ENCODE results near the gene SLCO4A1.

SLCO4A1 gene, protein sequence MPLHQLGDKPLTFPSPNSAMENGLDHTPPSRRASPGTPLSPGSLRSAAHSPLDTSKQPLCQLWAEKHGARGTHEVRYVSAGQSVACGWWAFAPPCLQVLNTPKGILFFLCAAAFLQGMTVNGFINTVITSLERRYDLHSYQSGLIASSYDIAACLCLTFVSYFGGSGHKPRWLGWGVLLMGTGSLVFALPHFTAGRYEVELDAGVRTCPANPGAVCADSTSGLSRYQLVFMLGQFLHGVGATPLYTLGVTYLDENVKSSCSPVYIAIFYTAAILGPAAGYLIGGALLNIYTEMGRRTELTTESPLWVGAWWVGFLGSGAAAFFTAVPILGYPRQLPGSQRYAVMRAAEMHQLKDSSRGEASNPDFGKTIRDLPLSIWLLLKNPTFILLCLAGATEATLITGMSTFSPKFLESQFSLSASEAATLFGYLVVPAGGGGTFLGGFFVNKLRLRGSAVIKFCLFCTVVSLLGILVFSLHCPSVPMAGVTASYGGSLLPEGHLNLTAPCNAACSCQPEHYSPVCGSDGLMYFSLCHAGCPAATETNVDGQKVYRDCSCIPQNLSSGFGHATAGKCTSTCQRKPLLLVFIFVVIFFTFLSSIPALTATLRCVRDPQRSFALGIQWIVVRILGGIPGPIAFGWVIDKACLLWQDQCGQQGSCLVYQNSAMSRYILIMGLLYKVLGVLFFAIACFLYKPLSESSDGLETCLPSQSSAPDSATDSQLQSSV

DNA sequence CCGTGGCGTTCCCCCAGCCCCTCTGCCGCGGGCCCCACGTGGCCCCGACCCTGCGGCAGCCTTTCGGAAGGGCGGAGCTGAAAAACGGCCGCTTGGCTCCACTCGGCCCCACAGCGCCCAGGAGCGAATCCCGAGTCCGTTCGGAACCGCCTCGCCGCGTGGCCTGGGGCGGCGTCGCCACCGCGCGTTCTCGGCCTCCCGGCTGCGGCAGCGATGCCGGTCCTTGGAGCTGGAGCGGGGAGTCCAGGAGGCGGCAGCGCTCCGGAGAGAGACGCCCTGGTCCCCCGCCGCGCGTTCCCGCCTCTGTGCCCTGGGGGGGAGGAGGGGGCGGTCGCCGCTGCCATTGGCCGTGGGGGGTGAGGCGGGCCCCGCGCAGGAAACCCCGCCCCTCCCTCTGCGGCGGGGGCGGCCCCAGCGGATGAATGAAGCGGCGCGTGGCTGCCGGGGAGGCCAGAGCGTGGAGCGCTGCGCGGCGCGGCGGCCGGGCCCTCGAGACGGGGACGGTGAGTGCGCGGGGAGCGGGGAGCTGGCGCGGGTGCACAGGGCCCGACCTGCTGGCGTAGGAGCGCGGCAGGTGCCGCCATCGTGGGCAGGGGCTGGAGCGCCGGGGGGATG is at the start of gene SLCO4A1:
TSS of gene SLCO4A1 (plus strand) at position 453 of the 615 bp plus-strand sequence. CDS start 13,952 bp downstream, outside the sequence.
- DNase-seq: peak; percentile 91

DNA sequence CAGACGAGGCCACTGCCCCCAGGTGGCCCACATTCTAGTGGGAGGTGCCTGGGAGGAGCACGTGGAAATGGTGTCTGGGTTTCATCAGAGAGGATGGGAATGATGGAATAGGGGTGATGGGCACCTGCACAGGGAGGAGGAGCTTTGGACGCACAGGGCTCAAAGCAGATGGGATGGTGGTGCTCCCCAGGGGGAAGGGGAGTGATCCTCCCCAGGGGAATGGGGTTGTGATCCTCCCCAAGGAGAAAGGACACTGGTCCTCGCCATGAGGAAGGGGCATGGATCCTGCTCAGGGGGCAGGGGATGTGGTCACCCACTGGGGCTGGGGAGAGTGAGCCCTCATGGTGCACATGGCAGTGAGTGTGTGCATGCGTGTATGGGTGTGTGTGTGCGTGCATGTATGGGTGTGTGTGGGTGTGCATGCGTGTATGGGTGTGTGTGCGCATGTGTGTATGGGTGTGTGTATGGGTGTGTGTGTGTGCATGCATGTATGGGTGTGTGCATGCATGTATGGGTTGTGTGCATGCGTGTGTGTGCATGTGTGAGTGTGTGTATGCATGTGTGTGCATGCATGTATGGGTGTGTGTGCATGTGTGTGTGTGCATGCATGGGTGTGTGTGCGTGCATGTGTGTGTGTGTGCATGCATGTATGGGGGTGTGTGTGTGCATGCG is 49.7 kb upstream of the SLCO4A1 start:
- DNase-seq: no peak

DNA sequence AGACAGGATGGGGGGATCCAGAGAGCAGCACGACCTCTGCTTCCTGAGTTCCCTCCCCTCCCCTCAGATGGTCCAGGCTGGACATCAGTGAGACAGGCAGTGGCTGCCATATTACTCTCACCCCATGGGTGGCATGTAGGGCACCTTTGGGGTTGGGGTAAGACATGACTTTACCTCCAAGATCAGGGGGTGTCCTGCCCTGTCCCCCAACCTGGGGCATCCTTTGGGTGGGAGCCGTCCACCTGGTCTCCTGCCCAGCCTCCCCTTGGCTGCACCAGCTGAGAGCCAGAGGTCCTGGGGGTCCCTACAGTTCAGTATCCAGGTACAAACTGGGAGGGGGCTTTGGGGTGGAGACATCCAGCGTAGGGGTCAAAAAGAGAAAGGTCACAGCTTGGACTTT is 48.7 kb upstream of the SLCO4A1 start:
- no peak for DNase-seq

DNA sequence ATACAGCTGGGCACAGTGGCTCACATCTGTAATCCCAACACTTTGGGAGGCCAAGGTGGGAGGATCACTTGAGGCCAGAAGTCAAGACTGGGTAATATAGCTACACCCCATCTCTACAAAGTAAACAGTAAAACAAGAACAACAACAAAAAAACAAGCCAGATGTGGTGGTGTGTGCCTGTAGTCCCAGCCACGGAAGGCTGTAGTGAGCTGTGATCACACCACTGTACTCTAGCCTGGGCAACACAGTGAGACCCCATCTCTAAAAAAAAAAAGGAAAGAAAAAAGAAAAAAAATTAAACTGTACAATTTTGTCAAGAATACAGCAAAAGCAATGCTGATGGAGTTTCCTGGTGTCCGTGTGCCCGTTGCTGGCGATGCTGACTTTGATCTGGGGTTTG is 47.2 kb upstream of the SLCO4A1 start:
- no peak for DNase-seq

DNA sequence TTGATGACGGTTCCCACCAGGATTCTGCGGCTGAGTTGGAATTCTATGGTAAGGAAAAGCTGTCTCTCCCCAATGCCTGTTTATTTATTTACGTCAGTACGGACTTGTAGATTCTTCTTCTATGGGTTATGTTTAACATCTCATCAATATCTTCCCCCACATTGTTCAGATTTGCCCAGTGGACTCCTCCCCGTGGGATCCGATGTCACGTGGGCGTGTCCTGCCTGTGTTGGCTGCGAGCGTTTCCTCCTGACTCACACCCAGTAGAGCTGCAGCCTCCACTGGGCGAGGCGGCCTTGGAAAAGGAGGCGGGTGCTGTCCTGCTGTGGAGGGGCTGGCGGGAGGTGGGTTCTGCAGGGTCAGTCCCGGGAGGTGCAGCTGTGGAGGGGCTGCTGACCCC is 46.8 kb upstream of the SLCO4A1 start:
- no peak for DNase-seq

DNA sequence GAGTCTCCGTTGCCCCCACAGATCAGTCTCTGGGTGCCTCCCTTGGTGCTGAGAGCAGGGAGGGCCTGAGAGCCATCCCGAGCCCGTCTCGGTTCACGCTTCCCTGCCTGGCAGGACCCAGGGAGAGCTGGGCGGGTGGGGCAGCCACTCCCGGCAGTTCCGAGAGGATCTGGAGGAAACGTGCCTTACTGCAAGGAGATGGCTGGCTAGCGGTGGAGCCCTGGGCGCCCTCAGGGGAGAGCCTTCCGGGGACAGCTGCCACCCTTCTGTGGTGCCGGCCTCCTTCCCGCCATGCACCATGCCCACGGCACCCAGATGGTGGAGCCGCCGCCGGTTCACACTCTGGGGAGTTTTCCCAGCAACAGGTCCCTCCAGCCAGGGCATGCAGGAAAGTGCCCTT is 45.8 kb upstream of the SLCO4A1 start:
- no peak for DNase-seq

DNA sequence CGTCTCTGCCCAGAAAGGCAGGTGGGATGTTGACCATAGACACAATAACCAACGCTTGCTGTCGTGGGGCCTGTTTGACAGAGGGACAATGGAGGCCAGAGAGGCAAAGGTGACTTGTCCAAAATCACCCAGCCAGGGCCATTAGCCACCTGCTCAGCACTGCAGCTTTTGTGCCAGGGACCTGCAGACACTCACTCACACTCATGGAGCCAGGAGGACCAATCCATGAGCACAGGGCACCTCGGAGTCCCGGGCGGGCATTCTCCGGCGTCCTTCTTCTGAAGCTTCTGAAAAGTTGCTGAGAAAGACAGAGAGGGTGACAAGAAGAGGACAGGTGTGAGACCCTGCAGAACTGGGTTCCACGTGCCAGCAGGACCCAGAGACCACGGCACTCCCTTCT is 45.4 kb upstream of the SLCO4A1 start:
- DNase-seq: no peak

DNA sequence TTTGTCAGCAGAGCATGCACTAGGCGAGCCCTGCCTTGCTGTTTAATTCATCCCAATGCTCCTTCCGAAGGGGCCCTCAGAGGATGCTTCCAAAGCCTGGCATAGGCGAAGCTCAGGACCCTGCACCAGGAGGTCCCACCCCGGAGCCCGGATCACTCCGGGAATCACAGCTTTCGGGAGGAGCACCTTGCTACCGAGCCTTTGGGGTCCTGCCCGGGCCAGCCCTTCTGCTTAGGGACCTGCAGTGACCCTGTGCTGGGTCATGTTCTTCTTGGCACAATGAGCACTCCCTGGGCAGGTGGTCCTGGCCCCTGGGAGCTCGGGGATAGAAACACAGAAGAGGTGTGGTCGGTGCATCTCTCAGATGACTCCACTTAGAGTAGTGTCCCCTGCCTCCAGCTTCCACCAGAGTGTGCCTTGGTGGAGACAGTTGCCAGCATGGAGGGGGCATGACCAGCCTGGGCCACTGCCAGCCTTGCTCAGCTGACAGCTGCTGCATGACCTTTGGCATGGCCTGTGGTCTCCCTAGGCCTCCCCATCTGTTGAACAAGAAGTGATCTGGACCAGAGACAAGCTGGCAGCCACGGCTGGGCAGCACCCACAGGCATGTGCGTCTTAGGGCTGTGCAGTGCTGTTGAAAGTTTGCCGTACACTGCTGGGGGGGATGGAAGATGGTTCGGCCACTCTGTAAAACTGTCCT is 44.7 kb upstream of the SLCO4A1 start:
- no peak for DNase-seq

DNA sequence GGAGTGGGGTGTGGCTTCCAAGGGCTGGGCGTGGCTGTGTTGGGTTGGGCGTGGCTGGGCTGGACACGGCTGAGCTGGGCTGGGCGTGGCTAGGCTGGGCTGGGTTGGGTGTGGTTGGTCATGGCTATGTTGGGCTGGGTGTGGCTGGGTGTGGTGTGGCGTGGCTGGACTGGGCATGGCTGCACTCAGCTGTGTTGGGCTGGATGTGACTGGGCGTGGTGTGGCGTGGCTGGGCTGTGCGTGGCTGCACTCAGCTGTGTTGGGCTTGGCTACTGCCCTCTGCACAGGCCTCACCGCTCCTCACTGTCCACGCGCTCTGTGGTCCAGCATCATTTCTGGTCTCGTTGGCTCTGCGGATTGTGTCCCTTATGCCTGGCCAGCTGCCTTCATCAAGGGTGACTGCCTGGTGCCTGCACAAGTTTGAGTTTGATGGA is 43.5 kb upstream of the SLCO4A1 start:
- DNase-seq: no peak

DNA sequence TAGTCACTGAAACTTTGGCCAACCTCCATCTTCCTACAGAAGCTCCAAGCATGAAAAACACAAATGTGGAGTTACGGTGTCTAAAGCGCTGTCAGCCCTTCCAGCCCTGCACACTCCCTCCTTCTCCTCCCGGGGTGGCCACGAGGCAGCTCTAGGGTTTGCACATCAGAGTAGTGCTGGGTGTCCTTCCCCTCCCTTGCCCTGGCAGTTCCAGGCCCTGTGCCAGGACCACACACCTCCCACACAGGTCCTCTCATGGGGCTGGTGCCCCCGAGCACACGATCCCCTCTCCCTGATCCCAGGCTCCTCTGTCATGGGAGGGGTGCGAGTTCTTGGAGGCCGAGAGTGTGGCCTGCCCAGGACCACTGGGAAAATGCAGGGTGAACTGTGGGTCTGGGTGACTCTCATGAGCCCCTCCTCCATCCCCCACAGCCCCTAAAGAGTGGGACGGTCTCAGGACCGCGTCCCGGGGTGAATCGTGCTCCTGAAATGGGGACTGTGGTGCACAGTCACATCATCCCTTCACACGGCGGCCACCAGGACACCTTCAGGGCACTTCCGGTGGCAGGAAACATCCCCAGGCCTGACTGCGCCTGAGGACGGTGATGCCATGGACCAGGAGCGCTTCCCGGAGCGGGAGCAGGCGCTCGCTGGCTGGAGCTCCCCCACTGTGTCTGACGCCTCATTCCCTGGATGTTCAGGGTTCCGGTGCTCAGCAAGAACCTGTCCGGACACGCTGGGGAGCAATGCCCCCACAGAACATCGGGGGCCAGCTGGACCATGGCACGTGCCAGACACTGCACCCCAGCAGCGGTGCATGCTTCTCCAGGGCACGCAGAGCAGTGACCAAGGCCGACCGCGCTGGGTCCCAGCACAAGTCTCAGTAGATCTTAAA is 42.8 kb upstream of the SLCO4A1 start:
- no peak for DNase-seq

DNA sequence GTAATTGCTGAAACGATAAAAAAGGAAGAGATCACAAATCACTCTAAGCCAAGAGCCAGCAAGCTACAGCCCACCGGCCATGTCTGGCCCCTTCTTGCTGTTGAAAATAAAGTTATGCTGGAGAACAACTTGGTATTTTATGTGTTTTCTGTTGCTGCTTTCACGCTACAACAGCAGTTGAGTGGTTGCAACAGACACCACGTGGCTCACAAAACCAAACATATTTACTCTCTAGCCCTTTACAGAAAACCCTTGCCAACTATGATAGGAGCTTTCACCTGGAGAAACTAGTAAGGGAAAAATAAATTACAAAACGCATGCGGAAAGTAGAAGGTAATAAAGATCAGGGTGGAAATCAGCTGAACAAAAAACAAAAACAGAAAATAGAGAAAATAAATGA is 41.1 kb upstream of the SLCO4A1 start:
- no peak for DNase-seq

DNA sequence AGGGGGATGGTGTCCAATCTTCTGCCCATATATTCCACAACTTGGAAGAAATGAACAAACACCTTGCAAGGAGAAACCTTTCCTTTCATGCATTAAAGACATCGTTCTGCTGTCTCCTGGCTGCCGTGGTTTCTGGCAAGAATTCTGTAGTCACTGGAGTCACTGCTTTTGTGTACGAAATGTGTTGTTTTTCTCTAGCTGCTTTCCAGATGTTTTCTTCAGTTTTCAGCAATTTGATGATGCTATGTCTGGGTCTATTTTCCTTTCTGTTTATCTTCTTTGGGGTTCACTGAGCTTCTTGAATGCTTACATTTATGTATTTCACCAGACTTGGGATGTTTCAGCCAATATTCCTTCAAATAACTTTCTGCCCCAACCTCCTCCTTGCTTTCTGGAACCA is 40.6 kb upstream of the SLCO4A1 start:
- no peak for DNase-seq

DNA sequence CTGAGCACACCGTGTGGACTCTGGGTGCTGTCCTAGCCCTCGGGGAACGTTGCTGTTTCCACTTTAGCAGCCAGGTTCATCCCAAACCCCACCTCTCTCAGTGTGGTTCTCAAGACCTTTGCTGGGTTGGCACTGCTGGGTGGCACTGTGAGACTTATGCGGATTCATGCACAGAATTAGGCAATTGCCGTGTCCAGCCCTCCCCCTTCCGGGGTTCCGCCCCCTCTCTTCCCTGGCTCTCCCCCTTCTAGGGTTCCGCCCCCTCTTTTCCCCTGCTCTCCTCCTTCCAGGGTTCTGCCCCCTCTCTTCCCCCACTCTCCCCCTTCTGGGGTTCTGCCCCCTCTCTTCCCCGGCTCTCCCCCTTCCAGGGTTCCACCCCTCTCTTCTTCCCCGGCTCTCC is 39.8 kb upstream of the SLCO4A1 start:
- peak; percentile 31 for DNase-seq

DNA sequence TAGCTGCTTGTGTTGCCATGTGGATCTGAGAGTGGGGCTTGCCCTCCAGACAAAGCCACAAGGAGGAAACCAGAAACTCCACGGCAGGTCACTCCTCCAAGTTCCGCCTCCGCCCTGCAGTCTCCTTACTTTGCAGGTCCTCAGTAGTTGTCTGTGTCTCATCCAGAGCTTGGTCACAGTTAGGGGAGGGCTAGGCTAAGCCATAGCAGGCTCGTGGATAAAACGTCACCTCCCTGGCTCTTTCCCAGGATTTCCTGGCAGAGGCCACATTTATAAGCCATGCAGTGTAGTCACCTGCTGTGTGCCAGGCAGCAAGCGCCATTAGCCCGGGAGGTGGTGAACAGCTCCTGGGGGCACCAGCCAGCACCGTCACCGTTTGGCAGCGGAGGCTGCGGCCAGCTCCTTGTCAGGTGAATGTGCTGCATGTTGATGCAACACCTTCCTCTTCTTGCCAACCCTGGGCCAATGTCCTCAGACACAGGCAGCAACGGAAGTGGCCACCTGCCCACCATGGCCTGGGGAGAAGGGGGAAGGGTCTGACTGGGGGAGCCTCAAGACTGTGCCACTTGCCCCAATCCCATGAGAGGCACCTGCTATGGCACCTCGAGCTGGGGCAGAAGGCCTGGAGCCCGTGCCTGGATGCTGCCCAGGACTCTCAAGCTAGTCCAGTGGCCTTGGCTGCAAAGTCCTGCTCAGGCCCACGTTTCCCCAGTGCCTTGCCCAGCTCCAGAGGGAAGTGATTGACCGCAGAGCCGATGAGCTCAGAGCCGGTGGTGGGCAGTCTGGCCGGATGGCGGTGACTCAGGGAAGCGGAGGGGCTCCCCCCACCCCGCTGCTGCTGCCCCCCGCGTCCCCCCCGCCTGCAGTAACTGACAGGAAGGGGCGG is 39.0 kb upstream of the SLCO4A1 start:
- DNase-seq: peak; percentile 30

DNA sequence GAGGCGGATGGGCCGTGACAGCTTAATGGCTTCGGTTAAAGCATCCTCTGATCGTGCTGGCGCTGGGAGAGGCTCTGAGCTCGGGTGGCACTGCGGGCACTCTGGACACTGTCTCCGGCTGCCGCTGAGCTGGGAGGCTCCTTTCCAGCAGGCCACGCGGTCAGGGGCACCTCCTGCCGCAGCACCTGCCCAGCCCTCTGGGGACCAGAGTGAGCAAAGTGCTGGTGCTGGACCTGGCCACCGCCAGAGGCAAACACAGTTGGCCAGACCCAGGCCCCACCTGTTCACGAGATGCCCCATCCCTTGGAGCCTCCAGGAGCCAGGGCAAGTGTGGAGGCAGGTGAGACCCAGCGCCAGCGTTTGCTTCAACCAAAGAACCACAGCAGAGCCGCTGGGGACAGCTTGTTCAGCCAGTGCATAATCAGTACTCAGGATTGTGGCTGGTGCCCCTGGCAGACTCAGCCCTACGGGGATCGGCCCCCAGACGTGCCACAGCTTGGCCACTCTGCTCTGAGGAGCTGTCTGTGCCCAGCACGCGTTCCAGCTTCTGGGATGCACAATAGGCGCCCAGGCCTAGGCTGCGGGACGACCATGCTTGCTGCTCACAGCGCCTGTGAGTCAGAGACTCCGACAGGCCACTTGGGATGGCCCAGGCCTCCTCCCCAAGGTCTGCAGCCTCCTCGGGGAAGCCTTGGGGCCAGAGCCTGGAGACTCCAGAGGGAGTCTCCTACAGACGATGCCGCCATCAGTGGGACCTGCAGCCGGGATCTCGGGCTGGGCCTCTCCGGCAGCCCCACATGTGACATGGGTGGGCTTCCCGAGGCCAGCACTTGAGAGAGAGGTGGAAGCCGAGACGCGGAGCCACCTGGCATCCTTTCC is 38.2 kb upstream of the SLCO4A1 start:
- no peak for DNase-seq

DNA sequence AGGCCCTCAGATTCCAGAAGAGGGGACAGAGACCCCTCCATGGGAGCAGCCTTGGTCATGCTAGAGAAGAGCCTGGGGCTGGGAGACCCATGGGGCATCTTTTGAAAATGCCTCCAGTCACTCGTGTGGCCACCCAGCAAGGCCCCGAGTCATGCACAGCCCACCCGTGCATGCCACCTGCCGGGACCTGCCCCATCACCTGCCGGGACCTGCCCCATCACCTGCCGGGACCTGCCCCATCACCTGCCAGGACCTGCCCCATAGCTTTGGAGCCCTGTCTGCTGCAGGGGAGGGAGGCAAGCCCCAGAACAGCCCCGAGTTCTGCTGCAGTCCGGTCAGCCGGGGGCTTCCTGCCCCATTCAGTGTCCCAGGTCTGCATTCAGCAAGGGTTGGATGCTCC is 37.5 kb upstream of the SLCO4A1 start:
- no peak for DNase-seq

DNA sequence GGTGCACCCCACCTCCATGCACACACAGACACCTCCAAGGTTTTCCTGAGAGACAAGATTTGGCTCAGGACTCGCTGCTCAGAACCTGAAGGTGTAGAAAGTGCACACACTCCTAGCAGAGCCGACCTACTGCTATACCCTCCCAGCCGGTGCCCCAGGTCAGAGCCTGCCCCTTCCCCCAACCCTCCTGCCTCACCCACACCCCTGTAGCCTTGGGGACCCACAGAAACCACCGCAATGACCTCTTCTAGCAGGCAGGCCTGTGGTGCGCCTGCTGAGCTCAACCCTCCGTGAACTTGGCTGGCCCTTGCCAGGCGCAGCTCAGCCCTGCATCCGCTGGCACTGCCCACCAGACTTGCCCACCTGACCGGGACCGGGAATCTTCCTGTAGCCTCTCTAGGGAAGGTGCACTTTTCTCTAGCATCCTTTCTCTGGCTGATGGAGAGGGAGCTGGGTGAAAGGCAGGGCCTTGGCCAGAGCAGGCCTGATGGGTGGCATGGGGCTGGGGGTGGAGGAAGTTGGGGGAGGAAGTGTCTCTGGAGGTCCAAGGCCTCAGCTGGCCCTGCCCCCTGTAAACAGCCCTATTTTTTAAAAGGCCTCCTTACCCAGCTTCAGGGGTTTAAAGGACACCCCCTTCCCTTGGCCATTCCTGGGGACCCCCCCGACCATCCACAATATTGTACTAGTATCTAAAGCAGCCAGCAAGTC is 36.9 kb upstream of the SLCO4A1 start:
- no peak for DNase-seq

DNA sequence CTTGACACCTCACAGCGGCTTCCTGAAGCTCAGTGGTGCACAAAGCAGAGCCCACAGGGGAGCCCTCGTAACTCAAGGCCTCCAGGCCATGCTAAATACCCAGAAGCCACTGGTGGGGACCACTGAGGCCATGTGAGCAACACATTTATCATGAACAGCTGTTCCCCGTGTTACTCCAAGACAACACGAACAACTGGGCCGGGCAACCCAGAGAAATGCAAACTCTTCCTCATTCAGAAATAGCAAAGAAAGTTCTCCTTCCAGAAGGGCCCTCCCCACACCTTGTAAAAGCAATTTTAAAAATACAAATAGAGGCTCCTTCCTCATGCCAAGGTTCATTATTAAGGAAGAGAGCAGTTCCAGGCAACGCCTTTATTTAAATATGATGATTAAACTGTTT is 36.3 kb upstream of the SLCO4A1 start:
- no peak for DNase-seq

Measured in activated naive CD4-positive, alpha-beta T cell treated with anti-CD3 and anti-CD28 coated beads, Interleukin-2, amount 50 U/mL, for 16 hours (primary cell).